Right atrium auricular region (tissue), 2 donors: ENCODE results near the gene PARD3B. TPM values are rescaled to one million over a fixed set of nuclear protein-coding genes. Genes with fewer than 3 reads are reported as not detected.

Experiments used
- DNase-seq: peaks from one replicate; pipeline ENCODE4 v3.0.0-alpha.2; 2019; ENCODE audit warnings: low spot score
- H3K27ac ChIP-seq, 2 donors: fragments of 200-600 bp; sonication (generic); 1 replicate in 1 of 2; 2 replicates in 1 of 2; pipeline ENCODE4 v1.5.1; 2016 to 2019
- H3K27me3 ChIP-seq, 2 donors: fragments of 200-600 bp; sonication (generic); one replicate each; pipeline versions ENCODE4 v1.5.1 to v1.6.0; 2017 to 2019
- H3K36me3 ChIP-seq: fragments of 200-600 bp; sonication (generic); one replicate; pipeline ENCODE4 v1.5.1; 2016
- H3K4me1 ChIP-seq, 2 donors: fragments of 200-600 bp; sonication (generic); one replicate each; pipeline versions ENCODE4 v1.5.1 to v1.6.0; 2017 to 2019
- H3K4me3 ChIP-seq, 2 donors: fragments of 200-600 bp; sonication (generic); 1 replicate in 1 of 2; 2 replicates in 1 of 2; pipeline ENCODE4 v1.5.1; 2017 to 2019; ENCODE audit warnings: mild to moderate bottlenecking in 1 of 2, moderate library complexity in 1 of 2
- H3K9me3 ChIP-seq, 2 donors: fragments of 200-600 bp; sonication (generic); one replicate each; pipeline ENCODE4 v1.5.1; 2019
- total RNA-seq, 2 donors: library from RNA; depleted of rRNA; stranded (reverse); fragments of >200 nt; gene quantifications; one replicate each; pipeline ENCODE4 v1.1.0, GENCODE V29; 2016
- TF ChIP-seq, protein P1 (sequence below), 2 donors: fragments of 200-600 bp; sonication (generic); IDR thresholded peaks; one replicate each; pipeline ENCODE4 v1.5.1; 2019; ENCODE audit warnings: antibody characterized with exemption in 2 of 2

PARD3B gene
- total RNA-seq, 2 donors from 2014 or later = 7.4 to 12.2 TPM

- DNase-seq = no peak
- TF ChIP-seq, protein P1, sequence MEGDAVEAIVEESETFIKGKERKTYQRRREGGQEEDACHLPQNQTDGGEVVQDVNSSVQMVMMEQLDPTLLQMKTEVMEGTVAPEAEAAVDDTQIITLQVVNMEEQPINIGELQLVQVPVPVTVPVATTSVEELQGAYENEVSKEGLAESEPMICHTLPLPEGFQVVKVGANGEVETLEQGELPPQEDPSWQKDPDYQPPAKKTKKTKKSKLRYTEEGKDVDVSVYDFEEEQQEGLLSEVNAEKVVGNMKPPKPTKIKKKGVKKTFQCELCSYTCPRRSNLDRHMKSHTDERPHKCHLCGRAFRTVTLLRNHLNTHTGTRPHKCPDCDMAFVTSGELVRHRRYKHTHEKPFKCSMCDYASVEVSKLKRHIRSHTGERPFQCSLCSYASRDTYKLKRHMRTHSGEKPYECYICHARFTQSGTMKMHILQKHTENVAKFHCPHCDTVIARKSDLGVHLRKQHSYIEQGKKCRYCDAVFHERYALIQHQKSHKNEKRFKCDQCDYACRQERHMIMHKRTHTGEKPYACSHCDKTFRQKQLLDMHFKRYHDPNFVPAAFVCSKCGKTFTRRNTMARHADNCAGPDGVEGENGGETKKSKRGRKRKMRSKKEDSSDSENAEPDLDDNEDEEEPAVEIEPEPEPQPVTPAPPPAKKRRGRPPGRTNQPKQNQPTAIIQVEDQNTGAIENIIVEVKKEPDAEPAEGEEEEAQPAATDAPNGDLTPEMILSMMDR (IDR thresholded peaks at IDR 0.05) = no peak
- H3K4me3 ChIP-seq = no peak overlapping the region
- no peaks in the 10 kb centered on the region for H3K4me1 ChIP-seq
- H3K27ac ChIP-seq = no peak overlapping the region
- no peaks in the 10 kb centered on the region for H3K27me3 ChIP-seq
- no peaks in the 10 kb centered on the region for H3K9me3 ChIP-seq
- no peaks in the 10 kb centered on the region for H3K36me3 ChIP-seq
Measured at GRCh38 chr2:204730603-204731002, 185.3 kb downstream of the PARD3B start.

DNA sequence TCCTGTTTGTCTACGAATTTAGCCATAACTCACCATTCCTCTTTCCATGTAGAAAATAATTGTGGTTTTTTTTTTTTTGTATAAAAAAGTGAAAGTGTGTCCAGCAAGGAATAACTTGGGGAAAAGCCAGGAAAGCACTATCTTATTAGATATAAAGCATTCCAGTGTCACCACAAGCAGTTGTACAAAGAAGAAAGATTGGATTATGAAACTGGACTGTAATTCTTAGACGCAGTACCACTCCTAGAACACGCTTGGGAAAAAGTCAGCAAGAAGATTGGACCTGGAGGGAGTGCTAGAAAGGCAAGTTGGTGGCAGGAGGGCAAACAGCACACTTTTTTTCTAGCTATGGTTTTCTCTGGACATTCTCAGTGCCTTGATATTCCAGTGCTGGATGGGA, 186.7 kb downstream of the PARD3B start:
- Histone ChIP-seq H3K27ac (no peak overlapping the region), H3K36me3 (no peaks in the 10 kb centered on the region), H3K9me3 (no peaks in the 10 kb centered on the region), H3K27me3 (no peaks in the 10 kb centered on the region), H3K4me1 (no peaks in the 10 kb centered on the region), H3K4me3 (no peak overlapping the region)
- TF ChIP-seq, protein P1 (IDR thresholded peaks at IDR 0.05) = no peak
- no peak for DNase-seq

DNA sequence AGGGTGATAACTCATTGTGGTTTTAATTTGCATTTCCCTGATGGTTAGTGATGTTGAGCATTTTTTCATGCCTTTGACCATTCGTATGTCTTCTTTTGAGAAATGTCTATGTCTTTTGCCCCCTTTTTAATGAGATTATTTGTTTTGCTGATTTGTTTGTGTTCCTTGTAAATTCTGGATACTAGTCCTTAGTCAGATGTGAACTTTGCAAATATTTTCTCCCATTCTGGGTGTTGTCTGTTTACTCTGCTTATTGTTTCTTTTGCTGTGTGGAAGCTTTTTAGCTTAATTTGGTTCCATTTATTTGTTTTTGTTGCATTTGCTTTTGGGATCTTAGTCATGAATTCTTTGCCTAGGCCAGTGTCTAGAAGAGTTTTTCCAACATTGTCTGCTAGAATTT, 192.0 kb downstream of the PARD3B start:
- H3K4me3 ChIP-seq = no peak overlapping the region
- H3K9me3 ChIP-seq = peaks cover 0 to 9% of the 10 kb centered on the region in 2 donors
- no peaks in the 10 kb centered on the region for H3K27me3 ChIP-seq
- TF ChIP-seq, protein P1 (IDR thresholded peaks at IDR 0.05) = no peak
- no peaks in the 10 kb centered on the region for H3K36me3 ChIP-seq
- H3K27ac ChIP-seq = no peak overlapping the region
- no peak for DNase-seq
- no peaks in the 10 kb centered on the region for H3K4me1 ChIP-seq

DNA sequence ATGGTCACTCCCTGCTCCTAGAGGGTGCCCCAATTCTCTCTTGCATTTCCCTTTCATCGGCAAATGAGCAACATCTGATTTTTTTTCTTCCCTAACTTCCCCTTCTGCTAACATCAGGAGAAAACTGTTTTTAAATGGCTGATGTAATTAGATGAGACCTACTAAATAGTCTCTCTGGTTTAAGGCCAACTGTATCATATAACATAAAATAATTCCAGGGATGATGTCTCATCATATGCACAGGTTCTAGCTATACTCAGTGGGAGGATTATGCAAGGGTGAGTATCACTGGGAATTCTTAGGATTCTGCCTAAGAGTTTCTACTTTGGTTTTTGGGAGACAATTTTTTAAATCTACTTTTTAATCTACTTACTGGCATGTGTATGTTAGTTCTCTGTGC, 193.4 kb downstream of the PARD3B start:
- TF ChIP-seq, protein P1 (IDR thresholded peaks at IDR 0.05) = no peak
- H3K27me3 ChIP-seq = no peaks in the 10 kb centered on the region
- no peak for DNase-seq
- H3K36me3 ChIP-seq = no peaks in the 10 kb centered on the region
- no peak overlapping the region for H3K4me3 ChIP-seq
- H3K4me1 ChIP-seq = no peaks in the 10 kb centered on the region
- H3K27ac ChIP-seq = no peak overlapping the region
- peaks cover 0 to 9% of the 10 kb centered on the region in 2 donors for H3K9me3 ChIP-seq

DNA sequence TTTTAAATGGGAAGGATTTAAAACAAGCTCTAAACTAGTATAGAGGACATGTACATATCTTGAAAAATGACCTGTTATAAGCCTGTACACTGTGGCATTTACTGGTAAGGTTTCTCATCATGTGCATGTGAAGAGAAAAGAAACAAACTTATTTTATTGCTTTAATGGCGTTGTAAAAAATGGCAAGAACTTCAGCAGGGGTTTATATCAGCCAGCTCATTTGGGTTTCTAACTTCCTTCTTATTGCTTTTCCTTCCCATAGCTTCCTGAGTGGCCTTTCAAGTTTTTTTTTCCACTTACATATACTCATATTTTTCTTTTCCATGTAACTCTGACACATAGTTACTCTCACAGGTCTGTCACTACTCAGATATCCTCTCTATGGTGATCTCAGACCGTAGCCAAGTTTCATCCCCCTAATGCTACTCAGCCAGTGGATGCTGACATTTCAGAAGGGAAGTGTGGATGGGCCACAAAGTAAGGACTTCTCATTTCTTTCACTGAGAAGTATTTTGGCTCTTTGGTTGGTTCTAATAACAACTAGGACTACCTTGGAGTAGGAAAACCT, 198.2 kb downstream of the PARD3B start:
- TF ChIP-seq, protein P1 (IDR thresholded peaks at IDR 0.05) = no peak
- no peaks in the 10 kb centered on the region for H3K27me3 ChIP-seq
- peaks cover 0 to 3% of the 10 kb centered on the region in 2 donors for H3K9me3 ChIP-seq
- H3K4me3 ChIP-seq = no peak overlapping the region
- DNase-seq = no peak
- no peaks in the 10 kb centered on the region for H3K4me1 ChIP-seq
- H3K36me3 ChIP-seq = no peaks in the 10 kb centered on the region
- H3K27ac ChIP-seq = no peak overlapping the region

DNA sequence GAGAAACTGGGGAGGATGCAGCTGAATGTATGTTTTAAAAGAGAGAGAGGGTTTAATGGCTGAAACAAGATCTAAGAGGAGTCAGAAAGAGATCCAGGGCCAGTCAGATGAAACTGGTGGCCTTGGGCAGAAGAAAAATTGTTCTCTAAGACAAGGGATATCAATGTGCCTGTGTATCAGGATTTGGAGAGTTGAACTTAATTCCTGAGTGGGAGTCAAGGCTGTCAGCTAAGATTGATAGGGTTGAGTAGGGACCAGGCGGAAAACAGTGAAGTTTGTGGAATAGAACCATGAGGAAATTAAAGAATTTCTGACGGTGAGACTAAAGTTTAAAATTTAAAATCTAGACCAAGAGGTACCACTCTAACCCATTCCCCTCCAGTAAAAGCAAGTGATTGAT, 199.2 kb downstream of the PARD3B start:
- no peak overlapping the region for H3K27ac ChIP-seq

More for the DNA sequence above, 199.2 kb downstream of the PARD3B start:
- DNase-seq = no peak
- no peaks in the 10 kb centered on the region for H3K27me3 ChIP-seq
- H3K9me3 ChIP-seq = peaks cover 0 to 3% of the 10 kb centered on the region in 2 donors
- H3K36me3 ChIP-seq = no peaks in the 10 kb centered on the region
- no peak overlapping the region for H3K4me3 ChIP-seq
- peaks cover 0 to under 1% of the 10 kb centered on the region in 2 donors for H3K4me1 ChIP-seq
- TF ChIP-seq, protein P1 (IDR thresholded peaks at IDR 0.05) = no peak
